IPS-15b (cell line): ENCODE results near the gene TIMM17B.
"Not testable (repeated sequence)": the region's sequence is repeated elsewhere in the genome, so short reads cannot be mapped to it uniquely, and the experiment has no call there.

Experiments used
- H3K27me3 ChIP-seq: one replicate; pipeline ENCODE4 v1.6.1; 2013; ENCODE audit warnings: low read length; ENCODE audit not compliant: control insufficient read depth, insufficient read depth
- H3K36me3 ChIP-seq: one replicate; pipeline ENCODE4 v1.6.1; 2013; ENCODE audit warnings: low read length; ENCODE audit not compliant: control insufficient read depth, insufficient read depth
- H3K4me1 ChIP-seq: one replicate; pipeline ENCODE4 v1.6.1; 2013; ENCODE audit warnings: mild to moderate bottlenecking, low read length; ENCODE audit not compliant: control insufficient read depth, insufficient read depth
- H3K4me3 ChIP-seq: one replicate; pipeline ENCODE4 v1.5.1; 2013; ENCODE audit warnings: low read depth, low read length
- H3K9ac ChIP-seq: one replicate; pipeline ENCODE4 v1.6.1; 2013; ENCODE audit warnings: low read depth, mild to moderate bottlenecking, low read length
- H3K9me3 ChIP-seq: one replicate; pipeline ENCODE4 v1.6.1; 2013; ENCODE audit warnings: mild to moderate bottlenecking, low read length; ENCODE audit not compliant: control insufficient read depth, insufficient read depth

Gene TIMM17B

DNA sequence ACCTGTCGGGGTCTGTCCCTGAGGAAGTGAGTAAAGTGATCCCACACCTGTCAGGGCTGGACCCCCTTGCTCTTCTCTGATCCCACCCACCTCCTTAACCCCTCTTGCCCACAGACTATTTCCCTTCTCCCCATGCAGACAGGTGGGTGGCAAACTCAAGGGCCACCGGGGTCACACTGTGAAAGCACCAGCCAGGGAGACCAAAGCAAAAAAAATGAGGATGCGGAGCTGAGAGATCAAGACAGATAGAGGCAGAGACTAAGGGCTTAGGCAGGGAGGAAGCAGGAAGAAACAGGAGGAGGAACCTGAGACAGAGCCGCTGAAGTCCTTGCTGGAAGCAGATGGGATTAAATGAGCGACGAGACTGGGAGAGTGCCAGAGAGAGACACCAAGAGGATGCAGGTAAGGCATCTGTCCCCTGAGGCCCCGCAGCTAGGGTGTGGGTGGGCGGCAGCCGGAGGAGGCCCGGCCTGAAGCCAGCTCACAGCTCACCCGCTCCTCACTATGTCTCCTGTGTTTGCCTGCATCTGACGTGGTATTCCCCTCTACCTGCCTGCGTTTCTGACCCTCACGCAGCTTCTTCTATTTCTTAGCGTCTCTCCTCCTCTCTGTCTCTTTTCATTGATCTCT is 7.2 kb downstream of the TIMM17B start:
- H3K9ac ChIP-seq: no peak overlapping the region
- H3K9me3 ChIP-seq: no peaks in the 10 kb centered on the region
- H3K4me3 ChIP-seq: peak overlapping the region; percentile 65
- H3K36me3 ChIP-seq: peaks cover 10% of the 10 kb centered on the region
- H3K27me3 ChIP-seq: no peaks in the 10 kb centered on the region
- H3K4me1 ChIP-seq: peaks cover 2% of the 10 kb centered on the region

DNA sequence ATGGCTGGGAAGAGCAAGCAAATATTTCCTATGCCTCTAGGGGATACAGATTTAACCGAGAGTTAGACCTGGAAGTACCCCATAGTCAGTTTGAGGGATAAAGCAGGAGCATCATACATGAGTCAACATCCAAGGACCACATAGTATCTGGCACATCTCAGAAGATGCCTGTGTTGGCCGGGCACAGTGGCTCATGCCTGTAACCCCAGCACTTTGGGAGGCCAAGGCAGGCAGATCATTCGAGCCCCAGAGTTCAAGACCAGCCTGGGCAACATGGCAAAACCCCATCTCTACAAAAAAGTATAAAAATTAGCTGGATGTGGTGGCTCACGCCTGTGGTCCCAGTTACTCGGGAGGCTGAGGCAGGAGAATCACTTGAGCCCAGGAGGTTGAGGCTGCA is 11.0 kb downstream of the TIMM17B start:
- not testable (repeated sequence) for H3K9me3 ChIP-seq, H3K27me3 ChIP-seq, H3K4me3 ChIP-seq, H3K36me3 ChIP-seq, H3K9ac ChIP-seq, H3K4me1 ChIP-seq

DNA sequence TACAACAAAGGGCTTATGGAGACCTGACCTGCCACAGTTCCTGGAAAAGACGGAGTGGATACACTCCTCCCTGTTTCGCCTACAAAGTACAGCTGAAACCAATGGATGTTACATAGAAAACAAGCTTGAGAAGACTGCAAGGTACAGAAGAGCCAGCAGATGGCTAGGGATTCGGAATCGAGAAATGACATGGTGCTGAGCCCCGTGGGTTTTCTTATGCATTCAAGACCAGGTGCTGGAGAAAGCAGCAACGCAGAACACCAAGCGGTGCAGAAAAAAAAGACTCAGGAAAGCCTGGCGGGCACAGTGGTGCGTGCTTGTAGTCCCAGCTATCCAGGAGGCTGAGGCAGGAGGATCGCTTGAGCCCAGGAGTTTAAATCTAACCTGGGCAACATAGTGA is 13.8 kb downstream of the TIMM17B start:
- Histone ChIP-seq H3K9ac (no peak overlapping the region), H3K36me3 (no peaks in the 10 kb centered on the region), H3K4me3 (no peak overlapping the region), H3K27me3 (no peaks in the 10 kb centered on the region), H3K9me3 (no peaks in the 10 kb centered on the region), H3K4me1 (no peaks in the 10 kb centered on the region)

DNA sequence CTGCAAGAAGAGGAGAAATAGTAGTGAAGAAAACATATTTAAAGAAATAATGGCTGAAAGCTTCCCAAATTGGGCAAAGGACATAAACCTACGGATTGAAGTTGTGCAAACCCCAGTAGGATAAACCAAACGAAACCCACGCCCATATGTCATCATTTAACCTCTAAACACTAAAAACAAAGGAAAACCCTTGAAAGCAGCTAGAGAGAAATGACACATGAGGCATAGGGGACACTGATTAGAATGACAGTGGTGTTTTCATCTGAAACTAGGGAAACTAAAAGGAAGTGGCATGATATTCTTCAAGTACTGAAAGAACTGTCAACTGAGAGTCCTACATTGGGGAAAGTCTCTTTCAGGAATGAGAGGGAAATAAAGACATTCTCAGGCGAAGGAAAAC is 20.6 kb downstream of the TIMM17B start:
- not testable (repeated sequence) for H3K27me3 ChIP-seq, H3K4me3 ChIP-seq, H3K36me3 ChIP-seq, H3K4me1 ChIP-seq, H3K9me3 ChIP-seq, H3K9ac ChIP-seq

DNA sequence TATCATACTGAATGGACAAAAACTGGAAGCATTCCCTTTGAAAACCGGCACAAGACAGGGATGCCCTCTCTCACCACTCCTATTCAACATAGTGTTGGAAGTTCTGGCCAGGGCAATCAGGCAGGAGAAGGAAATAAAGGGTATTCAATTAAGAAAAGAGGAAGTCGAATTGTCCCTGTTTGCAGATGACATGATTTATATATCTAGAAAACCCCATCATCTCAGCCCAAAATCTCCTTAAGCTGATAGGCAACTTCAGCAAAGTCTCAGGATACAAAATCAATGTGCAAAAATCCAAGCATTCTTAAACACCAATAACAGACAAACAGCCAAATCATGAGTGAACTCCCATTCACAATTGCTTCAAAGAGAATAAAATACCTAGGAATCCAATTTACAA is 25.6 kb downstream of the TIMM17B start:
- not testable (repeated sequence) for H3K36me3 ChIP-seq, H3K27me3 ChIP-seq, H3K9ac ChIP-seq, H3K4me3 ChIP-seq, H3K9me3 ChIP-seq, H3K4me1 ChIP-seq

DNA sequence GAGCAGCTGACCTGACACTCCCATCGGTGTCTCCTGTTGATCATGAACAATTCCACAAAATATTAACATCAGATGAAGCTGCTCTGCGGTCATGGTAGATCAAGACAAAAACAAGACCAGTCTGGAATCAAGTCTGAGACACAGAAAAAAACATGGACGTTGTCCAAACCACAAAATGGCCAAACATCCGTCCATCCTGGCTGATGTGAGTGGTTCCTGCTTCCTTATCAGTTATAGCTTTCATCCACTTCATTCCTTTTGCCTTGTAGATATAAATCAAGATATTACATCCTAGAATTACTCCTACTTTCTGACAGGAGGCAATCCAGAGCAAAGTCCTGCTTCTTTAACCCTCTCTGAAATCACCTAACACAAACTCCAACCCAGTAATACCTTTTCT is 33.4 kb downstream of the TIMM17B start:
- Histone ChIP-seq H3K36me3 (no peaks in the 10 kb centered on the region), H3K27me3 (no peaks in the 10 kb centered on the region), H3K9ac (no peak overlapping the region), H3K9me3 (no peaks in the 10 kb centered on the region), H3K4me1 (no peaks in the 10 kb centered on the region), H3K4me3 (no peak overlapping the region)

DNA sequence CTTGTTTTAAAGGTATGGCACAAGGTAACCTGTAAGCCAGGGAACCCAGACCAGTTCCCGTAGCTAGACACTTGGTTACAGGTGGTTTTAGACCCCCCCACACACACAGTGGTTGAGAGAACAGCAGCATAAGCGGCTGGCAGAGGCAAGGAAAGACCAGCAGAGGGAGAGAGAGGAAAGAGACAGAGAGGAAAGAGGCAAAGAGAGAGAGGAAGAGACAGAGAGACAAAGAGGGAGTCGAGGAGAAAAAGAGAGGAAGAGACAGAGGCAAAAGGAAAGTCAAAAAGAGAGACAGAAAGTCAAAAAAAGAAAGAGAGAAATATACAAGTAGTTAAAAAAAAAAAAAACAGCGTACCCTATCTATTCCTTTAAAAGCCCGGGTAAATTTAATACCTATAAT is 42.7 kb downstream of the TIMM17B start:
- H3K36me3 ChIP-seq: no peaks in the 10 kb centered on the region
- no peaks in the 10 kb centered on the region for H3K4me1 ChIP-seq
- H3K27me3 ChIP-seq: no peaks in the 10 kb centered on the region
- H3K9ac ChIP-seq: no peak overlapping the region
- no peak overlapping the region for H3K4me3 ChIP-seq
- no peaks in the 10 kb centered on the region for H3K9me3 ChIP-seq

DNA sequence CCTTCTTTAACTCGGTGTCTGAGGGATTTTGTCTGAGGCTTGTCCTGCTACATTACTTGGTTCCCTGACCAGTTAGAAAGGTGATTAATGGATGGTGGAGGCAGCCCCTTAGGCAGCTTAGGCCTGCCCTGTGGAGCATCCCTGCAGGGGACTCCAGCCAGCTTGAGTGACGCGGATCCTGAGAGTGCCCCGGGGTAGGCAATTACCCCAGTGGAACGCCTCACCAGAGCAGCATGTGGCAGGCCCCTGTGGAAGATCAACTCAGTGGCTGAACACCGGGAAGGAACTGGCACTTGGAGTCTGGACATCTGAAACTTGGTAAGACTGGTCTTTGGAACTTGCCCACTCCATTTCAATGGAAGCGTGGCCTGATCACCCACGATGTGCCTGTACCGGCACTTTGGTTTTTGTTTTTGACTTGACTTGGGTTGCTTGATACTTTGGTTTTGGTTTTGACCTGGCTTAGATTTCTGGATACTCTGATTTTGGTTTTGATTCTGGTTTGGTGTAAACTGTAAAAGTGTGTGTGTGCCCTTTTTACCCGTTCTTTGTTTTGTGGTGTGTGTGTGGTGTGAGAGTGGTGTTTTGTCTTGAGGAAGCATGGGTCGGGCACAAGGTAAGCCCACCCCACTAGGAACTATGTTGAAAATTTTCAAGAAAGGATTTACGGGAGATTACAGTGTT is 43.3 kb downstream of the TIMM17B start:
- H3K9me3 ChIP-seq, H3K36me3 ChIP-seq, H3K9ac ChIP-seq, H3K4me1 ChIP-seq, H3K4me3 ChIP-seq, H3K27me3 ChIP-seq: not testable (repeated sequence)

DNA sequence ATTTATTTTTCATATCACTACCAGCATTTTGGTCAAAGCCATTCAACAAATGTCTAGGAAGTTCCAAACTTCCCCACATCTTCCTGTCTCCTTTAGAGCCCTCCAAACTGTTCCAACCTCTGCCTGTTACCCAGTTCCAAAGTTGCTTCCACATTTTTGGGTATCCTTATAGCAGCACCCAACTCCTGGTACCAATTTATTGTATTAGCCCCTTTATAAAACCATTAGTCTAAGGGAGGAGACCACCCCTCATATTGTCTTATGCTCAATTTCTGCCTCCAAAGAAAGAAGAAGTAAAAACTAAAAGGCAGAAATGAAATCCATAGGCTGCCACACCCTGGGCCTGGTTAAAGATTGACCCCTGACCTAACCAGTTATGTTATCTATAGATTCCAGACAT is 44.1 kb downstream of the TIMM17B start:
- not testable (repeated sequence) for H3K9me3 ChIP-seq, H3K4me3 ChIP-seq, H3K36me3 ChIP-seq, H3K9ac ChIP-seq, H3K27me3 ChIP-seq, H3K4me1 ChIP-seq

DNA sequence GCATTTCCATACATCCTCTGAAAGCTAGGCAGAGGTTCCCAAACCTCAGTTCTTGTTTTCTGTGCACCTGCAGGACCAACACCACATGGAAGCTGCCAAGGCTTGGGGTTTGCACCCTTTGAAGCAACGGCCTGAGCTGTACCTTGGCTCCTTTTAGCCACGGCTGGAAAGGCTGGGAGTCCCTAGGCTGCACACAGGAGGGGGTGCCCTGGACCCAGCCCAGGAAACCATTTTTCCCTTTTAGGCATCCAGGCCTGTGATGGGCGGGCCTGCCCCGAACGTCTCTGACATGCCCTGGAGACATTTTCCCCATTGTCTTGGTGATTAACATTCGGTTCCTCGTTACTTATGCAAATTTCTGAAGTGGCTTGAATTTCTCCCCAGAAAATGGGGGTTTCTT is 44.7 kb downstream of the TIMM17B start:
- Histone ChIP-seq H3K36me3 (no peaks in the 10 kb centered on the region), H3K4me3 (no peak overlapping the region), H3K27me3 (no peaks in the 10 kb centered on the region), H3K9ac (no peak overlapping the region), H3K4me1 (no peaks in the 10 kb centered on the region), H3K9me3 (no peaks in the 10 kb centered on the region)

DNA sequence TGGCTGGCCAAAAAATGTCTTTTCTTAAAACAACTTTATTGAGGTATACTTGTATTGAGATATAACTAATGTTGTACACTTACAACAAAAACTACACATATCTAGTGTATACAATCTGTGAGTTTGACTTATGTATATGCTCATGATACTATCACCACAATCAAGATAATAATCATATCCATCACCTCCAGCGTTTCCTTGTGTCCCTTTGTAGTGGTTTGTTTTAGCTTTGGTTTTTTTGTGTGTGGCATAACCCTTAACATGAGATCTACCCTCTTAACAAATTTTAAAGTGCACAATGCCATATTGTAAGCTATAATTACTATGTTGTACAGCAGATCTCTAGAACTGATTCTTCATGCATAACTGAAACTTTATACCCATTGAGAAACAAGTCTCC is 48.7 kb downstream of the TIMM17B start:
- H3K9me3 ChIP-seq: no peaks in the 10 kb centered on the region
- no peak overlapping the region for H3K9ac ChIP-seq
- no peaks in the 10 kb centered on the region for H3K36me3 ChIP-seq
- no peak overlapping the region for H3K4me3 ChIP-seq
- no peaks in the 10 kb centered on the region for H3K27me3 ChIP-seq
- H3K4me1 ChIP-seq: no peaks in the 10 kb centered on the region
